ENCODE data around the gene OR51M1.

GRCh38 chr11:5362017-5362625, 21.5 kb upstream of the OR51M1 start:
- TF ChIP-seq CTCF (IDR thresholded peaks at IDR 0.05; ENCODE audit: low read depth, low read length) (no peak), EZH2phosphoT487 (IDR thresholded peaks at IDR 0.05; ENCODE audit: low read depth) (no peak)
